Astrocyte (in vitro differentiated cells and primary cell): ENCODE results near the gene CTNND2. TPM values are rescaled to one million over a fixed set of nuclear protein-coding genes. Genes with fewer than 3 reads are reported as not detected.

Source experiments
- DNase-seq: peaks from one replicate; pipeline ENCODE4 v3.0.0-alpha.2; 2010; ENCODE audit warnings: low read depth
- FAIRE-seq: peaks from 2 replicates; lab custom pipeline; 2011; peaks lifted over from hg19 to GRCh38; lab: Jason Lieb, UNC
- H2AFZ ChIP-seq: 2 replicates; pipeline ENCODE4 v1.6.0; 2012; ENCODE audit warnings: low read depth, low read length, inconsistent platforms
- H3K27ac ChIP-seq: 2 replicates; pipeline ENCODE4 v1.5.1; 2011; ENCODE audit warnings: low read depth, low read length, inconsistent platforms
- H3K27me3 ChIP-seq: 2 replicates; pipeline ENCODE4 v1.6.0; 2011; ENCODE audit warnings: low read length, inconsistent platforms; ENCODE audit not compliant: insufficient read depth
- H3K36me3 ChIP-seq: 2 replicates; pipeline ENCODE4 v1.5.1; 2011; ENCODE audit warnings: low read length, inconsistent platforms; ENCODE audit not compliant: insufficient read depth
- H3K4me1 ChIP-seq: 2 replicates; pipeline ENCODE4 v1.5.1; 2011; ENCODE audit warnings: low read length, inconsistent platforms; ENCODE audit not compliant: insufficient read depth
- H3K4me2 ChIP-seq: 2 replicates; pipeline ENCODE4 v1.6.0; 2012; ENCODE audit warnings: low read length, inconsistent platforms
- H3K4me3 ChIP-seq: 2 replicates; pipeline ENCODE4 v1.5.1; 2011; ENCODE audit warnings: low read depth, mild to moderate bottlenecking, low read length, inconsistent platforms; ENCODE audit not compliant: insufficient read depth
- H3K79me2 ChIP-seq: 2 replicates; pipeline ENCODE4 v1.6.0; 2012; ENCODE audit warnings: mild to moderate bottlenecking, low read length, inconsistent platforms; ENCODE audit not compliant: insufficient read depth
- H3K9ac ChIP-seq: 2 replicates; pipeline ENCODE4 v1.6.0; 2012; ENCODE audit warnings: mild to moderate bottlenecking, low read length, inconsistent platforms
- H3K9me3 ChIP-seq: 2 replicates; pipeline ENCODE4 v1.5.1; 2012; ENCODE audit warnings: low read depth, mild to moderate bottlenecking, low read length, inconsistent platforms; ENCODE audit not compliant: insufficient read depth
- H4K20me1 ChIP-seq: 2 replicates; pipeline ENCODE4 v1.6.0; 2012; ENCODE audit warnings: low read length, inconsistent platforms; ENCODE audit not compliant: insufficient read depth
- H3K27ac Mint-ChIP-seq: one replicate; pipeline ENCODE4 v1.8.0; 2021; ENCODE audit warnings: mild to moderate bottlenecking, mixed read lengths; ENCODE audit not compliant: unreplicated experiment
- H3K27me3 Mint-ChIP-seq: one replicate; pipeline ENCODE4 v1.8.0; 2021; ENCODE audit warnings: low read depth, mixed read lengths; ENCODE audit not compliant: unreplicated experiment
- H3K36me3 Mint-ChIP-seq: one replicate; pipeline ENCODE4 v1.8.0; 2021; ENCODE audit warnings: low read depth, mixed read lengths; ENCODE audit not compliant: unreplicated experiment
- H3K4me1 Mint-ChIP-seq: one replicate; pipeline ENCODE4 v1.8.0; 2021; ENCODE audit warnings: low read depth, mixed read lengths; ENCODE audit not compliant: unreplicated experiment
- H3K4me3 Mint-ChIP-seq: one replicate; pipeline ENCODE4 v1.8.0; 2021; ENCODE audit warnings: mild to moderate bottlenecking, moderate library complexity, mixed read lengths; ENCODE audit not compliant: unreplicated experiment
- H3K9me3 Mint-ChIP-seq: one replicate; pipeline ENCODE4 v1.8.0; 2021; ENCODE audit warnings: mild to moderate bottlenecking, mixed read lengths; ENCODE audit not compliant: unreplicated experiment
- CTCF ChIP-seq: IDR thresholded peaks from 2 replicates; pipeline ENCODE4 v1.5.1; 2011; ENCODE audit warnings: low read depth, mild to moderate bottlenecking, inconsistent platforms, low read length, moderate library complexity; ENCODE audit not compliant: insufficient read depth
- EZH2 ChIP-seq: IDR thresholded peaks from 2 replicates; pipeline ENCODE4 v1.6.1; 2012; ENCODE audit warnings: mild to moderate bottlenecking, low read length, inconsistent platforms; ENCODE audit not compliant: insufficient read depth
- total RNA-seq: library from RNA; stranded (reverse); gene quantifications from 2 replicates; pipeline ENCODE4 v1.2.1, GENCODE V29; 2021

CTNND2 gene
- total RNA-seq, 1 donor from 2014 or later = 4.5 TPM

- no peaks in the 10 kb centered on the region for H3K9me3 Mint-ChIP-seq
- Histone ChIP-seq H3K9ac (no peak overlapping the region), H3K4me3 (no peak overlapping the region), H3K36me3 (no peaks in the 10 kb centered on the region), H3K4me1 (no peaks in the 10 kb centered on the region), H3K4me2 (no peak overlapping the region), H3K79me2 (no peaks in the 10 kb centered on the region), H3K27me3 (no peaks in the 10 kb centered on the region), H2AFZ (no peak overlapping the region), H3K9me3 (peaks cover 3% of the 10 kb centered on the region), H3K27ac (no peak overlapping the region), H4K20me1 (no peaks in the 10 kb centered on the region)
- H3K4me3 Mint-ChIP-seq = no peak overlapping the region
- no peak overlapping the region for H3K27ac Mint-ChIP-seq
- TF ChIP-seq EZH2 (no peak), CTCF (no peak)
- H3K4me1 Mint-ChIP-seq = no peaks in the 10 kb centered on the region
- FAIRE-seq (no peak), DNase-seq (no peak)
- H3K36me3 Mint-ChIP-seq = no peaks in the 10 kb centered on the region
- H3K27me3 Mint-ChIP-seq = peaks cover 5% of the 10 kb centered on the region
Observed at GRCh38 chr5:11306365-11306764, 597.9 kb downstream of the CTNND2 start.

GRCh38 chr5:11305245-11305644 is 599.0 kb downstream of the CTNND2 start:
- Mint-ChIP-seq H3K27me3 (peaks cover 5% of the 10 kb centered on the region), H3K36me3 (no peaks in the 10 kb centered on the region), H3K9me3 (no peaks in the 10 kb centered on the region), H3K4me3 (no peak overlapping the region), H3K4me1 (no peaks in the 10 kb centered on the region), H3K27ac (no peak overlapping the region)
- H3K27ac ChIP-seq = no peak overlapping the region
- no peaks in the 10 kb centered on the region for H3K9me3 ChIP-seq
- no peak overlapping the region for H3K4me3 ChIP-seq
- no peaks in the 10 kb centered on the region for H3K4me1 ChIP-seq
- no peak overlapping the region for H3K9ac ChIP-seq
- TF ChIP-seq CTCF (no peak), EZH2 (no peak)
- H3K36me3 ChIP-seq = no peaks in the 10 kb centered on the region
- H3K4me2 ChIP-seq = no peak overlapping the region
- H3K27me3 ChIP-seq = no peaks in the 10 kb centered on the region
- FAIRE-seq (no peak), DNase-seq (no peak)
- no peaks in the 10 kb centered on the region for H4K20me1 ChIP-seq
- no peak overlapping the region for H2AFZ ChIP-seq
- no peaks in the 10 kb centered on the region for H3K79me2 ChIP-seq

- Mint-ChIP-seq H3K4me1 (no peaks in the 10 kb centered on the region), H3K4me3 (no peak overlapping the region)
- FAIRE-seq = no peak
Observed at GRCh38 chr5:11304641-11305040, 599.6 kb downstream of the CTNND2 start.

More at GRCh38 chr5:11304641-11305040, 599.6 kb downstream of the CTNND2 start:
- Histone ChIP-seq H3K4me3 (no peak overlapping the region), H3K36me3 (no peaks in the 10 kb centered on the region), H3K9me3 (no peaks in the 10 kb centered on the region), H3K9ac (no peak overlapping the region), H3K4me1 (no peaks in the 10 kb centered on the region), H3K79me2 (no peaks in the 10 kb centered on the region), H4K20me1 (no peaks in the 10 kb centered on the region), H3K27ac (no peak overlapping the region), H2AFZ (no peak overlapping the region), H3K27me3 (no peaks in the 10 kb centered on the region), H3K4me2 (no peak overlapping the region)
- Mint-ChIP-seq H3K27me3 (peaks cover 5% of the 10 kb centered on the region), H3K27ac (no peak overlapping the region), H3K36me3 (no peaks in the 10 kb centered on the region), H3K9me3 (no peaks in the 10 kb centered on the region)
- TF ChIP-seq EZH2 (no peak), CTCF (no peak)
- DNase-seq = no peak
